Muscle of leg (tissue), 11 donors: ENCODE results near the gene KLHL29. TPM values are rescaled to one million over a fixed set of nuclear protein-coding genes. Genes with fewer than 3 reads are reported as not detected.

Source experiments
- DNase-seq: peaks from one replicate; pipeline ENCODE4 v3.0.0; 2013
- H3K27ac ChIP-seq: one replicate; pipeline ENCODE4 v1.5.1; 2013; ENCODE audit warnings: mild to moderate bottlenecking, low read length, control low read depth
- H3K27me3 ChIP-seq: one replicate; pipeline ENCODE4 v1.6.1; 2013; ENCODE audit warnings: low read length; ENCODE audit not compliant: control insufficient read depth, insufficient read depth
- H3K36me3 ChIP-seq: one replicate; pipeline ENCODE4 v1.6.1; 2013; ENCODE audit warnings: low read length; ENCODE audit not compliant: control insufficient read depth, insufficient read depth
- H3K4me1 ChIP-seq: one replicate; pipeline ENCODE4 v1.6.1; 2013; ENCODE audit warnings: low read length; ENCODE audit not compliant: control insufficient read depth, insufficient read depth
- H3K4me3 ChIP-seq: one replicate; pipeline ENCODE4 v1.5.1; 2013; ENCODE audit warnings: low read length, control low read depth
- H3K9me3 ChIP-seq: replicated peaks from 2 replicates; pipeline ENCODE4 v1.6.1; 2013; ENCODE audit warnings: low read depth, low read length; ENCODE audit not compliant: control insufficient read depth
- WGBS: methylation state at CpG from one replicate; pipeline ENCODE4 v1.1.5; 2013; ENCODE audit warnings: missing lambda C conversion rate; ENCODE audit not compliant: insufficient coverage; 5-methylcytosine and 5-hydroxymethylcytosine counted together
- polyA plus RNA-seq, 8 donors: library from polyadenylated mRNA; unstranded; fragments of 120-200 nt; gene quantifications; one replicate each; pipeline versions ENCODE4 v1.2.1 to v1.2.3, GENCODE V29; 2013; ENCODE audit warnings: inconsistent platforms in 1 of 8, low replicate concordance in 1 of 8; ENCODE audit not compliant: insufficient read length in 8 of 8, insufficient read depth in 1 of 8
- total RNA-seq: library from RNA; stranded (reverse); fragments of 120-200 nt; gene quantifications from one replicate; pipeline ENCODE4 v1.2.4, GENCODE V29; 2013

Gene KLHL29
- total and polyA plus RNA-seq, 9 donors = 4.7 to 9.7 (median 7.3) TPM

GRCh38 chr2:23410596-23410995 lies 25.6 kb downstream of the KLHL29 start:
- no peaks in the 10 kb centered on the region for H3K36me3 ChIP-seq
- no peak for DNase-seq
- WGBS = 80% methylated on average over 1 of the region's 6 CpGs
- H3K4me1 ChIP-seq = no peaks in the 10 kb centered on the region
- H3K4me3 ChIP-seq = no peak overlapping the region
- H3K27ac ChIP-seq = no peak overlapping the region
- no peaks in the 10 kb centered on the region for H3K9me3 ChIP-seq
- H3K27me3 ChIP-seq = no peaks in the 10 kb centered on the region

GRCh38 chr2:23411752-23412431 lies 26.9 kb downstream of the KLHL29 start:
- Histone ChIP-seq H3K9me3 (no peaks in the 10 kb centered on the region), H3K4me1 (no peaks in the 10 kb centered on the region), H3K4me3 (no peak overlapping the region), H3K36me3 (no peaks in the 10 kb centered on the region), H3K27me3 (no peaks in the 10 kb centered on the region), H3K27ac (no peak overlapping the region)
- 90% methylated on average over 7 of the region's 9 CpGs for WGBS
- DNase-seq = no peak

DNA sequence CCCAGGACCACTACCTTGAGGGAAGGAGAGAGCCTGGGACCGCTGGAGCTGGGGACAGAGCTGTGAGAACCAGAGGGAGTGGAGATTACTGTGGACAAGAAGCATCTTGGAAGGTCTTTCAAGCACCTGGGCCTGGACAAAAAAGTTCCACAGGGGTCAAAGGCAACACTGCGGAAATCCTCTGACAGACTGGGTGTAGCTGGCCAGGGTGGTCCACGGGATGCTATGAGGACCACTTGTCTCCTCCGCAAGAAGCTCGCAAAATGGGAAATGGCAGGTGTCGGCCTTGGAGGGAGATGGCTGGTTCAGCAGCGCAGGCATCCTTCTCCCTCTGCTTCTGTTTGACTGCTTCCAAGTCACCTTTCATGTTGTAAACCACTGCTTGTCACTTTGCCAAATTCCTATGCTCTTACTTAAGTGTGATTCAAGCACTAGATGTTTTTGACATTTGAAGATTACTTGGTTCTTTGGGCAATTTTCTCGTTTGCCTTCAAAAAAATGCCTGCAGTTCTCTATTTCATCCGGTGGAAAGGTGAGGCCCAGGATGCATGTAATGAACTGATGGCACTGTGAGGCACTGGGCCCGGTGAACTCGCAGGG lies 27.7 kb downstream of the KLHL29 start:
- H3K4me3 ChIP-seq = no peak overlapping the region
- no peak for DNase-seq
- H3K27me3 ChIP-seq = no peaks in the 10 kb centered on the region
- 81% methylated on average over 7 of the region's 11 CpGs for WGBS
- H3K4me1 ChIP-seq = no peaks in the 10 kb centered on the region
- no peaks in the 10 kb centered on the region for H3K9me3 ChIP-seq
- no peak overlapping the region for H3K27ac ChIP-seq
- H3K36me3 ChIP-seq = no peaks in the 10 kb centered on the region

DNA sequence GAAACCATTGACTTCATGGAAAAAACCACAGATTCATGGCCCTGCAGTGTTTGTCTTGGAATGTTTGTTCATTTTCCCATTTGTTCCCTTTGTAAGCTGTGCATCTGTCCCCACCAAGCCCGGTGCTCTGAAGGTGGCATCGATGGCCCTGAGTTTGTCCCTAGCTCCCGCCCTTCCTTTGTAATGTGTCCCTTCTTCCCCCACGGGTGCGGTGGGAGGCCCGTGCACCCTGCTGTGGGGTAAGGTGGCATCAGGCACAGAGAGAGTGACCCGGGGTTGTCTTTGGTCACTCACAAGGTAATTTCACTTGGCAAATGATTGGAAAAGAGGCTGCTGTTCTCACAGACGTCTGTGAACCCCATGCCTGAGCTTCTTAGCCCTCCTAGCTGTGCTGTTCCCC lies 28.7 kb downstream of the KLHL29 start:
- H3K4me1 ChIP-seq = peaks cover 2% of the 10 kb centered on the region
- no peaks in the 10 kb centered on the region for H3K36me3 ChIP-seq
- WGBS = 87% methylated on average over 7 of the region's 8 CpGs
- no peaks in the 10 kb centered on the region for H3K27me3 ChIP-seq
- no peak overlapping the region for H3K4me3 ChIP-seq
- DNase-seq = no peak
- H3K27ac ChIP-seq = no peak overlapping the region
- H3K9me3 ChIP-seq = no peaks in the 10 kb centered on the region

DNA sequence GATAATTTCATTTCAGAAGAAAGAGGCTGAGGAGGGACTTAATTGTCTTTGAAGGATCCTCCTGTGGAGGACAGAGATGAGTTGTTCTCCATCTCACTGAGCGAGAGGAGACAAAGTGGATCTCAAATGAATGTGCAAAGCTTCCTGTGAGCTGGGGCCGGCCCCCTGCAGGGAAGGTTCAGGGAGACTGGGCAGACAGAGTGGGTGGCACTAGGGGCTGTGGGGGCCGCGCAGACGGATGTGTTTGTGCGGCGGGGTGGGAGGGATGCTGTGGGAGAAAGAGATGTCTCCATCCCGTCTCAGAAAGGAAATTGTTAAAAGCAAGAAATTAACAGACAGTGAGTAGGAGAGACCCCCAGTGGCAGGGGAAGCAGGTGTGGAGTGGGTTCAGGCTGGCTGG lies 29.1 kb downstream of the KLHL29 start:
- DNase-seq = no peak
- WGBS = 87% methylated on average over 8 of the region's 8 CpGs
- H3K4me1 ChIP-seq = peaks cover 2% of the 10 kb centered on the region
- H3K9me3 ChIP-seq = no peaks in the 10 kb centered on the region
- H3K36me3 ChIP-seq = no peaks in the 10 kb centered on the region
- no peaks in the 10 kb centered on the region for H3K27me3 ChIP-seq
- no peak overlapping the region for H3K27ac ChIP-seq
- no peak overlapping the region for H3K4me3 ChIP-seq

GRCh38 chr2:23414871-23415270 lies 29.9 kb downstream of the KLHL29 start:
- no peak for DNase-seq
- H3K4me3 ChIP-seq = no peak overlapping the region
- 83% methylated on average over 3 of the region's 4 CpGs for WGBS
- H3K36me3 ChIP-seq = no peaks in the 10 kb centered on the region
- no peak overlapping the region for H3K27ac ChIP-seq
- peaks cover 4% of the 10 kb centered on the region for H3K4me1 ChIP-seq
- no peaks in the 10 kb centered on the region for H3K9me3 ChIP-seq
- H3K27me3 ChIP-seq = no peaks in the 10 kb centered on the region

GRCh38 chr2:23417310-23417709 lies 32.3 kb downstream of the KLHL29 start:
- H3K9me3 ChIP-seq = no peaks in the 10 kb centered on the region
- 91% methylated on average over 12 of the region's 12 CpGs for WGBS
- no peak overlapping the region for H3K4me3 ChIP-seq
- H3K36me3 ChIP-seq = no peaks in the 10 kb centered on the region
- H3K4me1 ChIP-seq = peaks cover 14% of the 10 kb centered on the region
- no peak for DNase-seq
- H3K27ac ChIP-seq = no peak overlapping the region
- H3K27me3 ChIP-seq = no peaks in the 10 kb centered on the region

- H3K27me3 ChIP-seq = no peaks in the 10 kb centered on the region
- H3K4me3 ChIP-seq = no peak overlapping the region
- WGBS = no CpG with 5 or more reads among the region's 5 CpGs
- H3K36me3 ChIP-seq = no peaks in the 10 kb centered on the region
- no peak for DNase-seq
- no peak overlapping the region for H3K27ac ChIP-seq
- H3K9me3 ChIP-seq = no peaks in the 10 kb centered on the region
- peaks cover 14% of the 10 kb centered on the region for H3K4me1 ChIP-seq
Measured at GRCh38 chr2:23418056-23418455, 33.1 kb downstream of the KLHL29 start.

- Histone ChIP-seq H3K27me3 (no peaks in the 10 kb centered on the region), H3K4me1 (peaks cover 14% of the 10 kb centered on the region), H3K9me3 (no peaks in the 10 kb centered on the region), H3K36me3 (no peaks in the 10 kb centered on the region), H3K27ac (no peak overlapping the region), H3K4me3 (no peak overlapping the region)
- 55% methylated on average over 3 of the region's 6 CpGs for WGBS
- DNase-seq = no peak
Measured at GRCh38 chr2:23418461-23418911, 33.5 kb downstream of the KLHL29 start.

GRCh38 chr2:23419171-23420090 lies 34.5 kb downstream of the KLHL29 start:
- Histone ChIP-seq H3K36me3 (no peaks in the 10 kb centered on the region), H3K9me3 (no peaks in the 10 kb centered on the region), H3K27me3 (no peaks in the 10 kb centered on the region), H3K4me3 (no peak overlapping the region), H3K27ac (no peak overlapping the region), H3K4me1 (peaks cover 14% of the 10 kb centered on the region)
- DNase-seq = no peak
- WGBS = 81% methylated on average over 23 of the region's 25 CpGs
